Measurements from ENCODE around the gene ACTG2.
A peak's percentile ranks its signal among the peaks of the same experiment; 100 is the strongest.
"Not testable (repeated sequence)": the region's sequence is repeated elsewhere in the genome, so short reads cannot be mapped to it uniquely, and the experiment has no call there.

The ACTG2 gene

DNA sequence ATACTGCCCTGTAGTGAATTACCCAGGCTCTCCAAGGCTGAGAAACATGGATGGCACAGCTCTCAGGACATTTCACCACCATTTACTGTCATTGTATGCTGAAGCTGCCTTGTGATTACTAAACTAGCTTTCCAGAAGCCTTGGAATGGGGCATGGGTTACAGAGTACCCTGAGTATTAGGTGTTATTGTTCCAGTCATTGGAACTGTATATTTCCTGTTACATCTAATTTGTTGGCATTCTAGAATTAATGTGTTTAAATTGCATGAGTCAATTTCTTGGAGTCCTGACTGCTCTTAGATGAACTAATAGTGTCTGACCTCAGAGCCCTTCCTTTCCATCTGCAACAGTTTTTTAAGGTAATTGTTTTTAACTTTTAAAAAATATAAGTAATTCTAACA is 42.8 kb downstream of the ACTG2 start:
- no peak for DNase-seq (ENCODE audit: low read depth in 2 of 2)

DNA sequence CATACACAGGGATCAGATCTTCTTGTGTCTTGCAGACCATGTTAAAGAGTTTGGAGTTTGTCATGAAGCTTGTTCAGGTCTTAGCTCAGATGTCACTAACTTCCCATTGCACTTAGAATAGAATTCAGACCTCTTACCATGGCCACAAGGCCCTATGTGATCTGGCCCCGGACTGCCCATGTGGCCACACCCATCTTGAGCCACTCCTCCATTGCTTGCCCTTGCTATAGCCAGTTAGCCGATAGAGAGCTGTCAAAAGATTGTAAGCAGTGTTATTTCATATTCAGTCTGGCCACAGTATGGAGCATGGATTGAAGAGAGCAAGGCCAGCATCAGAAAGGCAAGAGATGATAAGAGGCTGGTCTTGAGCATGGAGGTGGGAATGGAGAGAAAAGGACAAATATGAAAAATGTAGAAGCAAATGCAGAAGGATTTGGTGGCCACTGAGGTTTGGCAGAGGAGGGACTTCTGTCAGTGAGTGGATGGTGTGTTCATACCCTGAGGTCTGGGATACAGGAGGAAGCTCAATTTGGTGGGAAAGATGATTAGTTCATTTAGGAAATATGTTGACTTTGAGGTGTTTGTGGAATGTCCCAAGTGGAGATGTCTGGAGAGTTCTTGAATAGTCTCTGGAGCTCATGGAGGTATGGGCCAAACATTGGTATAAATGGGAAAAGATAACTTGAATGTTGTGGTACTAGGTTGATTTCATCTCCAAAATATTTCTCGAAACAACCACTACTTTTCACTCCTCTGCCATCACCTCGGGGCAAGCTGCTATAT is 44.5 kb downstream of the ACTG2 start:
- DNase-seq (ENCODE audit: low read depth in 2 of 2): no peak

- no peak for DNase-seq (ENCODE audit: low read depth in 2 of 2)
Observed at GRCh38 chr2:73937899-73938298, 45.1 kb downstream of the ACTG2 start.

DNA sequence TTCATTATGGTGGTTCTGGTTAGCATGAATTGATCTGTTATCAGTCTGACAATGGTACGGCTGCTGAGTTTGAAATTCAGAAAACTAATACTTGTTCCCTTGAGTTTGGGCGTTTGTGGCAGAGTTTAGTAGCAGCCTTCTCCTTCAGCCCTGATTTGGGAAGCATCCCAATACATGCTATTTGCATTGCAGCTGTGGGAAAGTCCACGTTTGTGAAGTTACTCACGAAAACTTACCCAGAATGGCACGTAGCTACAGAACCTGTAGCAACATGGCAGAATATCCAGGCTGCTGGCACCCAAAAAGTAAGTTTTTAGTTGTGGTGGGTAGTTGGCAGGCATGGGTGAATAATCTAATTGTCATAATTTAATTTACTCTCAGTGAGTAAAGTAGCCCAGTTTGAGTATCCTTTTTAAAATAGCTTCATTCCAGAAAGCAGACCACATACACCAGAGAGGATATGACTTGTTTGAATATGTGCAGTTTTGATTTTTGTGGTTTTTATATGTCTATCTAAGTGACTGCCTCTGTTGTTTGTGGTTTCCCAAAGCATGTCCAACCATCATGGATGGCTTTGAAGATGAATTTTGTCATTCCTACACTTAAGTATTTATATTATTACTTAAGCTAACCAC is 46.0 kb downstream of the ACTG2 start:
- DNase-seq (ENCODE audit: low read depth in 2 of 2): no peak

GRCh38 chr2:73939419-73939818 is 46.6 kb downstream of the ACTG2 start:
- no peak for DNase-seq (ENCODE audit: low read depth in 2 of 2)

DNA sequence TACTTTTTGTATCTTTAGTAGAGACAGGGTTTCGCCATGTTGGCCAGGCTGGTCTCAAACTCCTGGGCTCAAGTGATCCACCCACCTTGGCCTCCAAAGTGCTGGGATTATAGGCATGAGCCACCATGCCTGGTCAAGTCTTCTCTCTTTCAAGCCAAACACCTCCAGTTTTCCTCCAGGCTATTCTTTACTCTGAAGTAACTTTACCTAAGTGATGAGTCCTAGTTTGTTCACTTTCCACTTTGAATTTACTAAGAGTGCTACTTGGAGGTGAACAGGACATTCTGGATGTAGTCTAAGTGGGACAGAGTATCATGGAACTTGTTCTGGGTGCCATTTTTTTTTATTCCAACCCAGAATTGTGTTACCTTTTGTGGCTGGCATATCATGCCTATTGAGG is 47.3 kb downstream of the ACTG2 start:
- DNase-seq (ENCODE audit: low read depth in 2 of 2): not testable (repeated sequence)

GRCh38 chr2:73942664-73943063 is 49.9 kb downstream of the ACTG2 start:
- no peak for DNase-seq (ENCODE audit: low read depth in 2 of 2)

- DNase-seq (ENCODE audit: low read depth in 2 of 2): no peak
Observed at GRCh38 chr2:73944714-73945113, 51.9 kb downstream of the ACTG2 start.

GRCh38 chr2:73946215-73946614 is 53.4 kb downstream of the ACTG2 start:
- no peak for DNase-seq (ENCODE audit: low read depth in 2 of 2)

- DNase-seq (ENCODE audit: low read depth in 2 of 2): no peak
Observed at GRCh38 chr2:73946666-73947065, 53.9 kb downstream of the ACTG2 start.

- DNase-seq (ENCODE audit: low read depth in 2 of 2): no peak
Observed at GRCh38 chr2:73947412-73948018, 54.7 kb downstream of the ACTG2 start.

GRCh38 chr2:73949802-73950201 is 57.0 kb downstream of the ACTG2 start:
- no peak for DNase-seq (ENCODE audit: low read depth in 2 of 2)

- no peak for DNase-seq (ENCODE audit: low read depth in 2 of 2)
Observed at GRCh38 chr2:73952499-73953446, 60.0 kb downstream of the ACTG2 start.

GRCh38 chr2:73956218-73956865 is 63.5 kb downstream of the ACTG2 start:
- DNase-seq (ENCODE audit: low read depth in 2 of 2): no peak

- DNase-seq (ENCODE audit: low read depth in 2 of 2): no peak
Observed at GRCh38 chr2:73961274-73961673, 68.5 kb downstream of the ACTG2 start.

DNA sequence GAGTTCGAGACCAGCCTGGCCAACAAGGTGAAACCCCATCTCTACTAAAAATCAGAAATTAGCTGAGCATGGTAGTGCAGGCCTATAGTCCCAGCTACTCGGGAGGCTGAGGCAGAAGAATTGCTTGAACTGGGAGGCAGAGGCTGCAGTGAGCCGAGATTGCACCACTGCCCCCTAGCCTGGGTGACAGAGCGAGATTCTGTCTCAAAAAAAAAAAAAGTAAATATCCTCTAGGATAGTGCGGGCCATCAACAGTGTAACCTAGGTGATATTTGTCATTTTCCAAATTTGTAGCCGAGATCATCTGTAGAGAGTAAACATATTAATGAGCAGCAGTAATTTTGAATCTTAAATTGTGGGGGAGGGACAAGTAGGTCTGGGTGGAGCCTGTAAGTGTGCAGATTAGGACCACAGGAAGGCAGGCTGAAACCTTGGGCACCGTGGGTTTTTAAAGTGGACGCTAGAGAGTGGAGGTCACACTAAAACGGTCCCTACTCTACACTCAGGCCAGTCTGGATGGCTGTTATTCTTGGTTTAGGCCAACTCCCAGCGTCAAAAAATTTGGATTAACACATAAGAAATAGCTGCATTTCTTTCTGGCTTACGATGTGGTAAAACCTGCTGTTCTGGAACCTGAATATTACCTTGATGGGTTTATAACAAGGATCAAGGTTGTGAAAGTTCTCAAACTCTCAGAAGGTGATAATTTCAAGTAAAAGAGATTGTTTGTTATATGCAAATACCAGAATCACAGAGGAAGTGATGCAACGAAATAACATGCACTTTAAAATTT is 69.2 kb downstream of the ACTG2 start:
- DNase-seq (ENCODE audit: low read depth in 2 of 2): no peak

GRCh38 chr2:73962798-73963197 is 70.0 kb downstream of the ACTG2 start:
- no peak for DNase-seq (ENCODE audit: low read depth in 2 of 2)

GRCh38 chr2:73963385-73964120 is 70.7 kb downstream of the ACTG2 start:
- peak in 1 of 2 donors; percentile 21 for DNase-seq (ENCODE audit: low read depth in 2 of 2)

DNA sequence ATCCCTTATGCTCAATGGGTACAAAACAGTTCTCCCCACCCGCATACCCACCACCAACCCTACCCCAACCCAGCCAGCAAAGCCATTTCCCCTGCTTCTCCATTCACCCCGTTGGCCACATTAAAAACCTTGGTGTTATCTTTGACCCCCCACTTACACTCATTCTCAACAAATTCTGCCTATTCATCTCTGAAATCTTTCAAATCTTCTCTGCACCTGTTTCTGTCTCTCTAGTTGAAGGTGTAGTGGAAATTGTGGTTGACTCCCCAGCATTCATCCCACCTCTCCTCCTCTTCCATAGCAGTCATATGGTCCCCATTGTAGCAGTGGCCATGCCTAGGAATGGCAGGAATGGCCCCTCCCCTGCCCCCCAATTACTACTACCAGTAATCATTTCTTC is 71.4 kb downstream of the ACTG2 start:
- no peak for DNase-seq (ENCODE audit: low read depth in 2 of 2)

- no peak for DNase-seq (ENCODE audit: low read depth in 2 of 2)
Observed at GRCh38 chr2:73965053-73965452, 72.2 kb downstream of the ACTG2 start.
